Liver (tissue), 9 donors: Measurements from ENCODE around the gene MYF6. TPM values are rescaled to one million over a fixed set of nuclear protein-coding genes. Genes with fewer than 3 reads are reported as not detected.

ENCODE experiments used
- DNase-seq: peaks from one replicate; pipeline ENCODE4 v3.0.0-alpha.2; 2017; ENCODE audit warnings: low spot score
- H3K27ac ChIP-seq, 2 donors: one replicate each; pipeline ENCODE4 v1.7.0; 2013; ENCODE audit warnings: inconsistent platforms in 2 of 2, low read length in 2 of 2, control low read depth in 1 of 2, low read depth in 1 of 2, mild to moderate bottlenecking in 1 of 2
- H3K27me3 ChIP-seq, 4 donors: one replicate each; pipeline versions ENCODE4 v1.6.1 to v1.7.0; 2013; ENCODE audit warnings: low read length in 3 of 4, inconsistent platforms in 1 of 4, mild to moderate bottlenecking in 1 of 4, moderate library complexity in 1 of 4; ENCODE audit not compliant: control insufficient read depth in 4 of 4, insufficient read depth in 4 of 4
- H3K36me3 ChIP-seq, 4 donors: one replicate each; pipeline versions ENCODE4 v1.6.1 to v1.7.0; 2013; ENCODE audit warnings: low read length in 3 of 4, mild to moderate bottlenecking in 3 of 4, low read depth in 1 of 4, moderate library complexity in 1 of 4; ENCODE audit not compliant: control insufficient read depth in 4 of 4, insufficient read depth in 3 of 4
- H3K4me1 ChIP-seq, 4 donors: one replicate each; pipeline versions ENCODE4 v1.6.1 to v1.7.0; 2013; ENCODE audit warnings: low read length in 3 of 4, mild to moderate bottlenecking in 3 of 4, moderate library complexity in 1 of 4; ENCODE audit not compliant: control insufficient read depth in 4 of 4, insufficient read depth in 4 of 4
- H3K4me3 ChIP-seq, 3 donors: one replicate each; pipeline versions ENCODE4 v1.6.1 to v1.7.0; 2013; ENCODE audit warnings: low read length in 3 of 3, control low read depth in 1 of 3, low read depth in 1 of 3, mild to moderate bottlenecking in 1 of 3
- H3K9ac ChIP-seq, 2 donors: one replicate each; pipeline ENCODE4 v1.7.0; 2013; ENCODE audit warnings: low read length in 2 of 2, mild to moderate bottlenecking in 2 of 2, moderate library complexity in 2 of 2, control low read depth in 1 of 2, low read depth in 1 of 2
- H3K9me3 ChIP-seq, 4 donors: one replicate each; pipeline versions ENCODE4 v1.6.1 to v1.7.0; 2013; ENCODE audit warnings: low read length in 3 of 4; ENCODE audit not compliant: control insufficient read depth in 4 of 4
- EGR1 ChIP-seq, 2 donors: IDR thresholded peaks; 2 replicates each; pipeline ENCODE4 v1.6.1; 2016 to 2018; ENCODE audit warnings: antibody characterized with exemption in 2 of 2, low read depth in 2 of 2
- FOXA1 ChIP-seq: IDR thresholded peaks from 2 replicates; pipeline ENCODE4 v1.6.1; 2016; ENCODE audit warnings: antibody characterized with exemption
- GABPA ChIP-seq, 2 donors: IDR thresholded peaks in 1 of 2; conservative IDR thresholded peaks in 1 of 2; 2 replicates each; pipeline ENCODE4 v1.6.1; 2016; ENCODE audit warnings: antibody characterized with exemption in 2 of 2, mild to moderate bottlenecking in 1 of 2, moderate library complexity in 1 of 2
- HNF4G ChIP-seq: IDR thresholded peaks from 2 replicates; pipeline ENCODE4 v1.6.1; 2016; ENCODE audit warnings: antibody characterized with exemption
- NR2F2 ChIP-seq: IDR thresholded peaks from 2 replicates; pipeline ENCODE4 v1.6.1; 2016; ENCODE audit warnings: antibody characterized with exemption
- YY1 ChIP-seq: IDR thresholded peaks from 2 replicates; pipeline ENCODE4 v1.6.1; 2016; ENCODE audit warnings: antibody characterized with exemption, mild to moderate bottlenecking
- ZBTB33 ChIP-seq: IDR thresholded peaks from 2 replicates; pipeline ENCODE4 v1.6.1; 2016; ENCODE audit warnings: antibody characterized with exemption
- WGBS: extraction: QIAGEN DNeasy Blood & Tissue Kit; methylation state at CpG from one replicate; pipeline ENCODE4 v1.1.7; 2013; 5-methylcytosine and 5-hydroxymethylcytosine counted together
- polyA plus RNA-seq, 2 donors: library from polyadenylated mRNA; stranded (reverse) in 1 of 2; unstranded in 1 of 2; fragments of 200-250 nt in 1 of 2; fragments of >200 nt in 1 of 2; fragmentation: Nextera tagmentation in 1 of 2; extraction: Ambion mirVana in 1 of 2; gene quantifications; one replicate each; pipeline versions ENCODE4 v1.2.1 to v1.2.3, GENCODE V29; 2013 to 2015
- total RNA-seq, 2 donors: library from RNA; depleted of rRNA; stranded (reverse); fragments of >200 nt; gene quantifications; one replicate each; pipeline ENCODE4 v1.2.3, GENCODE V29; 2014
- donor health status: healthy.
- donor health status: healthy.
- donor health status: healthy.
- donor health status: healthy.
- donor health status: healthy.

The MYF6 gene
- total and polyA plus RNA-seq, 4 donors, result 0.05 to 0.18 TPM; not detected in 2

- TF ChIP-seq YY1, result no peak
- no peak for TF ChIP-seq NR2F2
- TF ChIP-seq ZBTB33, result no peak
- TF ChIP-seq FOXA1, result no peak
These were observed 46.8 kb downstream of the MYF6 start (continued) for GRCh38 chr12:80754274-80754673.

GRCh38 chr12:80756875-80757274, 49.4 kb downstream of the MYF6 start:
- Histone ChIP-seq H3K9me3 (no peaks in the 10 kb centered on the region), H3K27me3 (no peaks in the 10 kb centered on the region), H3K27ac (no peak overlapping the region), H3K4me1 (no peaks in the 10 kb centered on the region), H3K36me3 (no peaks in the 10 kb centered on the region), H3K9ac (no peak overlapping the region), H3K4me3 (no peak overlapping the region)
- 90% methylated on average over 1 of the region's 1 CpG for WGBS
- no peak for TF ChIP-seq HNF4G
- TF ChIP-seq GABPA (IDR thresholded peaks at IDR 0.05 in 1 of 2, conservative IDR thresholded peaks at IDR 0.05 in 1 of 2), result no peak
- no peak for TF ChIP-seq EGR1 (IDR thresholded peaks at IDR 0.05; ENCODE audit: low read depth in 2 of 2)
- no peak for DNase-seq

Other genes with a start within 250 kb of the MYF6 start
- gene MYF5, start 9.3 kb downstream of the MYF6 start, total RNA-seq, result not detected
- gene MYF5, start 9.3 kb downstream of the MYF6 start, polyA plus RNA-seq, result not detected
- gene LIN7A, start 230.3 kb downstream of the MYF6 start, total RNA-seq, result 10 to 100 TPM in 1 of 2 donors, 1 to 10 TPM in 1; 9.7 to 20.6 TPM
- gene LIN7A, start 230.3 kb downstream of the MYF6 start, polyA plus RNA-seq, result 1 to 10 TPM; 6.0 to 8.6 TPM